K562 (cell line): ENCODE measurements around the gene STAB2. TPM values are rescaled to one million over a fixed set of nuclear protein-coding genes. Genes with fewer than 3 reads are reported as not detected.
A peak's percentile ranks its signal among the peaks of the same experiment; 100 is the strongest.

Source experiments
- CBFA2T3 ChIP-seq: fragments of 450-650 bp; IDR thresholded peaks from 2 replicates; pipeline ENCODE4 v1.6.1; 2017
- CBX2 ChIP-seq: fragments of 200-600 bp; sonication (generic); IDR thresholded peaks from one replicate; pipeline ENCODE4 v1.6.1; 2012; ENCODE audit warnings: mild to moderate bottlenecking, low read length, inconsistent platforms; ENCODE audit not compliant: insufficient read depth, poor library complexity, severe bottlenecking
- CHCHD3 ChIP-seq: fragments of 250-450 bp; sonication (Bioruptor Pico); IDR thresholded peaks from 2 replicates; pipeline ENCODE4 v2.1.2; 2022; ENCODE audit warnings: mild to moderate bottlenecking
- GTF2E2 ChIP-seq: fragments of 200-800 bp; sonication (Bioruptor generic); IDR thresholded peaks from 2 replicates; pipeline ENCODE4 v1.6.1; 2016; ENCODE audit warnings: missing genetic modification characterization, missing compliant biosample characterization
- HDAC6 ChIP-seq: IDR thresholded peaks from 2 replicates; pipeline ENCODE4 v1.6.1; 2012; ENCODE audit warnings: low read depth, mild to moderate bottlenecking, control low read depth, inconsistent platforms, low read length, moderate library complexity
- IFI16 ChIP-seq: fragments of 250-450 bp; sonication (Bioruptor Pico); IDR thresholded peaks from 2 replicates; pipeline ENCODE4 v2.1.2; 2022; ENCODE audit warnings: mild to moderate bottlenecking, inconsistent platforms
- POLR3G ChIP-seq: IDR thresholded peaks from 2 replicates; pipeline ENCODE4 v1.6.1; 2011; ENCODE audit not compliant: insufficient read length, insufficient replicate concordance; ENCODE audit errors: extremely low read depth
- POU5F1 ChIP-seq: fragments of 150-350 bp; IDR thresholded peaks from 2 replicates; pipeline ENCODE4 v1.6.1; 2014; ENCODE audit warnings: borderline replicate concordance, low read length, low read depth, mild to moderate bottlenecking; ENCODE audit not compliant: partially characterized antibody
- PRDM10 ChIP-seq: fragments of 450-650 bp; IDR thresholded peaks from 2 replicates; pipeline ENCODE4 v1.6.1; 2018; ENCODE audit not compliant: partially characterized antibody
- RBM17 ChIP-seq: fragments of 200-400 bp; formaldehyde crosslinking; IDR thresholded peaks from 2 replicates; pipeline ENCODE4 v1.6.1; 2017; ENCODE audit warnings: low read depth, mild to moderate bottlenecking, low read length, borderline replicate concordance
- SIRT6 ChIP-seq: IDR thresholded peaks from one replicate; pipeline ENCODE4 v1.6.1; 2012; ENCODE audit warnings: low read depth, mild to moderate bottlenecking, control low read depth, inconsistent platforms, low read length, moderate library complexity
- SMAD1 ChIP-seq: fragments of 150-350 bp; IDR thresholded peaks from 2 replicates; pipeline ENCODE4 v1.6.1; 2014; ENCODE audit warnings: low read length, low read depth; ENCODE audit not compliant: partially characterized antibody
- SMC3 ChIP-seq: conservative IDR thresholded peaks from 2 replicates; pipeline ENCODE4 v1.6.1; 2011; ENCODE audit warnings: low read depth, low read length, improper control_type of control experiment; ENCODE audit not compliant: insufficient read depth
- YY1 ChIP-seq, 3 experiments: IDR thresholded peaks; 2 replicates each; pipeline ENCODE4 v1.6.1; 2011; ENCODE audit warnings: low read length in 2 of 3, mild to moderate bottlenecking in 2 of 3, moderate library complexity in 2 of 3, borderline replicate concordance in 1 of 3, control low read depth in 1 of 3, low read depth in 1 of 3; ENCODE audit not compliant: insufficient read depth in 3 of 3, insufficient replicate concordance in 2 of 3, control insufficient read depth in 1 of 3, insufficient read length in 1 of 3; ENCODE audit errors: extremely low read depth in 1 of 3
- ZBTB1 ChIP-seq: sonication (generic); formaldehyde crosslinking; IDR thresholded peaks from 2 replicates; pipeline ENCODE4 v1.8.1; 2023; ENCODE audit warnings: missing genetic modification reagents, low read depth, mild to moderate bottlenecking, borderline replicate concordance
- ZBTB17 ChIP-seq: fragments of 450-650 bp; formaldehyde crosslinking; IDR thresholded peaks from 2 replicates; pipeline ENCODE4 v1.4.0; 2020; ENCODE audit warnings: mild to moderate bottlenecking
- ZNF12 ChIP-seq: sonication (generic); formaldehyde crosslinking; IDR thresholded peaks from 2 replicates; pipeline ENCODE4 v1.4.0; 2020; ENCODE audit warnings: mild to moderate bottlenecking, missing genetic modification reagents
- ZNF57 ChIP-seq: fragments of 450-650 bp; formaldehyde crosslinking; IDR thresholded peaks from 2 replicates; pipeline ENCODE4 v1.4.0; 2020; ENCODE audit warnings: mild to moderate bottlenecking, moderate library complexity
- ZNF592 ChIP-seq: fragments of 450-650 bp; IDR thresholded peaks from 2 replicates; pipeline ENCODE4 v1.6.1; 2017; ENCODE audit warnings: antibody characterized with exemption, mild to moderate bottlenecking
- polyA plus RNA-seq, 8 experiments: library from polyadenylated mRNA; depleted of rRNA in 4 of 8; stranded (reverse) in 5 of 8; unstranded in 3 of 8; fragments of >200 nt; fragmentation: Nextera tagmentation in 2 of 8; fragmentation: Illumina TruSeq in 1 of 8; extraction: Ambion mirVana in 2 of 8; extraction: Trizol in 1 of 8; gene quantifications; 2 replicates each; pipeline versions ENCODE4 v1.2.1 to v1.2.3, GENCODE V29; 2011 to 2014; ENCODE audit warnings: inconsistent platforms in 1 of 8, missing spikeins in 1 of 8
- total RNA-seq, 7 experiments: library from RNA; depleted of rRNA in 6 of 7; stranded (reverse); fragments of >200 nt in 6 of 7; fragmentation: Illumina TruSeq in 2 of 7; extraction: Trizol in 2 of 7; gene quantifications; 2 replicates each; pipeline versions ENCODE4 v1.2.1 to v1.2.3, GENCODE V29; 2011 to 2021; ENCODE audit warnings: low replicate concordance in 1 of 7

The STAB2 gene
- total and polyA plus RNA-seq, 9 of the 15 experiments (the other 6 are each of a cell fraction or from before 2014, with no cell fraction given) = 0.10 TPM; not detected in 8

- TF ChIP-seq CBFA2T3 (peak; percentile 56), HDAC6 (no peak), POLR3G (no peak), SIRT6 (no peak), IFI16 (no peak), POU5F1 (no peak), SMC3 (no peak), SMAD1 (peak; percentile 87), ZBTB1 (no peak), CBX2 (no peak), GTF2E2 (tag) (no peak), RBM17 (no peak), ZBTB17 (CRISPR knock-in tag) (no peak), ZNF12 (CRISPR knock-in tag) (no peak), YY1 (IDR thresholded peaks at IDR 0.05; ENCODE audit: borderline replicate concordance in 1 of 3, control insufficient read depth in 1 of 3, extremely low read depth in 1 of 3, insufficient read depth in 3 of 3, insufficient read length in 1 of 3, insufficient replicate concordance in 2 of 3, low read depth in 1 of 3, low read length in 2 of 3) (no peak), ZNF57 (no peak), CHCHD3 (CRISPR knock-in tag) (no peak), ZNF592 (no peak), PRDM10 (peak; percentile 11)
These were observed 213.0 kb downstream of the STAB2 start (continued) for GRCh38 chr12:103799857-103800771.
